ENCODE data around the gene LDLRAD4.

GRCh38 chr18:13328213-13328612, 109.7 kb downstream of the LDLRAD4 start:
- TF ChIP-seq CEBPB (tag; IDR thresholded peaks at IDR 0.05), result no peak
- TF ChIP-seq GATAD2A (IDR thresholded peaks at IDR 0.05), result no peak
- no peak for TF ChIP-seq TCF7 (IDR thresholded peaks at IDR 0.05; ENCODE audit: borderline replicate concordance)
- TF ChIP-seq ZFP30 (CRISPR knock-in tag; IDR thresholded peaks at IDR 0.05; ENCODE audit: borderline replicate concordance), result no peak
- TF ChIP-seq BHLHE40 (IDR thresholded peaks at IDR 0.05; ENCODE audit: low read length), result no peak

Measured in K562 (cell line).